ENCODE measurements around the gene HSPA12B.
A peak's percentile ranks its signal among the peaks of the same experiment; 100 is the strongest.

The HSPA12B gene

DNA sequence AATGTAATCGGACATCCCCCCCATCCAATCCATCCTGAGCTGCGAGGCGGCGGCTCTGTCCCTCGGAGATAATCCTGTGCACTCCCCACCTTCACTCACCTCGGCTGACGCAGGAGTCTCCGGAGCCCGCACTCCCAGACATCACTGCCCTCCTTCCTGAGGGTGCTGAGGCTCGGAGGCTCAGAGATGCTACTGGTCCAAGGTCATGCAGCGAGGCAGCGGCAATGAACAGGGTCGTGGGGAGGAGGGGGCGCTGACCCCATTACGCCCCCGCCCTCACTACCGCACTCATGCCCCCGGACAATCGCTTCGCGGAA lies 34.6 kb downstream of the HSPA12B start:
- no peak for DNase-seq (ENCODE audit: low read depth)

DNA sequence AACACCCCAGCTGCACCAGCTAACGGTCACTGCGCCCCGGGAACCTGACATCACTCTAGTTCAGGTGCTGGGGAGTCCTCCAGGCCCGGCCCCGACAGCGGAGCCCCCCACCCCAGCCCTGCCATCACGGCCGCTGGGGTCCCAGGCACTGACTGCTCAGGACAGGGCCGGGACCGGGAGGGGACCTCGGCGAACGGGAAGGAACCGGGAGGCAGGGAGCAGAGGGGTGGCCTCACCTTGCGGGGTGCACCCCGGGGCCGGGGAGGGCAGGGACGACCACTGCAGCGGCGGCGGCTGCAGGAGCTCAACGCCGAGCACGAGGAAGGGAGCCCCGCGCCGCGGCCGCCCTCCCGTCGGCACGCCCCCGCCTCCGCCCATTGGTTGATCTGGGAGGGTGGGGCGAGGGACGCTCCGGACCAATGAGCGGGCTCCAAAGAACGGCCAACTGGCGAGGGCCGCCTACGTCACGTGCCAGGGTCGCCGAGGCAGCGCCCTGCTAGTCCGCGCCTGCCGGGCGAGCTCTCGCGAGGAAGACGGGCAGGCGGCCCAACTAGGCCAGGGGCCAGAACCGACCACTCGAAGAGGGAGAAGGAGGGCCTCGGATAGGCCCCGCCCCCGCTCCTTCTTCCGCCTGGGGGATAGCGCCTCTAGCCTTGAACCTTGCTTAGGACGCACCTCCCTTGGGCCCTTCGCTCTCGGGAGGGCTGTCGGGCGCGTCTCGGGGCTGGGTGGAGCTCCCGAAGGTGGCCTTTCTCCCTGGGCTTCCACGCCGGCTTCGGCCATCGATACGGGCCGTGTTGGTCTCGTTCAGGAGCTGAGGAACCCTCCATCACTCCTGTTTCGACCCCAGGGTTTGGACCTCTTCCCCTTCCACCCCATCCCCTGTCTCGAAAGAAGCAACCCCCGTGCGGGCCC lies 35.2 kb downstream of the HSPA12B start, which contains the start of gene ADISSP:
Gene ADISSP, minus strand, starts transcription at position 327 of the 915 bp plus-strand sequence. CDS start 7,653 bp downstream, outside the sequence.
- peak; percentile 93 for DNase-seq (ENCODE audit: low read depth)

DNA sequence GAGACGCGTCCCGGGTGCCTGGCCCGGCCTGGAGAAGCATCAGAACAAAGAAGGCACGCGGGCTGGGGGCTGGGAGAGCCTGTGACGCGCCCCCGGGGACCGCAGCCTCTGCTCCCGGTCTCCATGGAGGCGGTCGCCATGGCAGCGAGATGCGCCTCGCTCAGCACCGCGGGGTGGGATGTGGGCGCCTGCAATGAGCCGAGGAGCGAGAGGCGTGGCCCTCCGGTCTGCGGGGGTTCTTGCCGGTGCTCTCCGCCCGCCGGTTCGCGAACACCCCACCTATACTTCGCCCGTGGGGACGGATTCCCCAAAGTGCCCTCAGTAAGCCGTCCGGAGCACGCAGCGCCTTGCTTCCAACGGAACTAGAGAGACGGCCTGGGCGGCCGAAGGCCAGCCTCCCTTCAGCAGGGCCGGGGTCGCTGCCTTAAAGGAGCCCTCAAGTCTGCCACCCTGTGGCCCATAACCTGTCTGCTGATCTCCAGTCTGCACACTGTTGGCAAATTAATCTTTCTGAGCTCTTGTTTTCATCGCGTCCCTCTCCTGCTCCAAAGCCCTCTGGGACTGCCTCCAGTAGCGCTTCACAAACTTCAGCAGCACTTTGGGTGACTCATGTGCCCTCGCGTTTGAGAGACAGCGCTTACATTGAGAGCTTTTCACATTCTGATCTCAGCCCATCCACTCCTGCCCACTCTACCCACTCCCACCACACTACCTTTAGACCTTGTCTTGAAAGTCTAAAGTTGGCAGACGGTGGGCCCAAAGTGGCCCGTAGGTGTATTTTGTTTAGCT lies 36.1 kb downstream of the HSPA12B start:
- peak; percentile 74 for DNase-seq (ENCODE audit: low read depth)

DNA sequence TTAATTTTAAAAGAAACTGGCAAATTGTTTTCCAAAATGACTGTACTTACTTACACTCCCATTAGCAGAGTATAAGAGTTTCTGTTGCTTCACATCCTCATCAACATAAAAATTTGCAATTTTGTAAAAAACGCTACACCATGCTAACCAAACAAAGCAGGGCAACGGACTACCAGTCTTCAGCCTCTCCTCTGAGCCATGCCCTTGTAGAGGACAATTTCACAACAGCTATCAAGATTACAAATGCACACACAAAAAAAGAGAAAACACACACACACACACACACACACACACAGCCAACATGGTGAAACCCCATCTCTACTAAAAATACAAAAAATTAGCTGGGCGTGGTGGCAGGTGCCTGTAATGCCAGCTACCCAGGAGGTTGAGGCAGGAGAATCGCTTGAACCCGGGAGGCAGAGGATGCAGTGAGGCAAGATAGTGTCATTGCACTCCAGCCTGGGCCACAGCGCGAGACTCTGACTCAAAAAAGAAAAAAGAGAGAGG lies 39.1 kb downstream of the HSPA12B start:
- no peak for DNase-seq (ENCODE audit: low read depth)

DNA sequence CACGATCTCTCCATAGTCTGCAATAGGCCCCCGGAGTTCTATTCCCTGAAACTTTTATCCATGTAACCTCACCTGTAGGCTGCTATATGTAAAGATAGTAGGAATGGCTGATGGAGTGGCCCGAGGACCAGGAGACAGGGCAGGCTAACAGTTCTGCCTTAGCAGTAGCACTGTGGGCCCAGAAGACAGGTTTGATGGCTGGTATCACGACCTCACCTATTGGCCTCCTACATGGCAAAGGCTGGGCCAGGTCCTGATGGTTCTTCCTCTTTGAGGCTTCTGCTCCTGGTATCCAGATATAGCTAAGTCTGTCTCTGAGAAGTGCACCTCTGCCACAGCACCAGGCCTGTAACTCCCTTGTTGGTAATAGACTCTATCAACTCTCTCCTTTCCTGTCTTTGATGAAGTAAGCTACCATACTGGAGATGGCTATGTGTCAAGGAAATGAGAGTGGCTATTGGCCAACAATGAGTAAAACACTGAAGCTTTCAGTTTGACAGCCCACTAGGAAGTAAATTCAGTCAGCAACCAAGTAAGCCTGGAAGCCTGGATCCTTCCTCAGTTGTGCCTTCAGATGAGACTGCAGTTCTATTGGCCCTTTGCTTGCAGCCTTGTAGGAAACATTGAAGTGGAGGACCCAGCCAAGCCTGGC lies 43.1 kb downstream of the HSPA12B start:
- no peak for DNase-seq (ENCODE audit: low read depth)

DNA sequence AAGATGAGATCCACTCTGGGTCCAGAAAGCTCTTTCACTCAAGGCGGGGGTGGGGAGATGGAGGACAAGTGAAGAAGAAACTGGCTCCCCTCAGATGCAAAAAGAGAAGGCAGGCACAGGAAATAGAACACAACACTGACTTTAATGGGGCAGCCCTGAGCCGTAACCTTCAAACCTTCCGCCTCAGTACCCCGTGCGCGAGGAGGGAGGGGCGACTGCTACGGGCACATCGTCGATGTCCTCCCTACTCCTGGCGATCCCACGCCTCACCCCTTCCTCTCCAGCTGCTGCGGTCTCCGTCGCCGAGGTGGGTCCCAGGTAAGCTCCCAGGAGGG lies 44.9 kb downstream of the HSPA12B start:
- no peak for DNase-seq (ENCODE audit: low read depth)

DNA sequence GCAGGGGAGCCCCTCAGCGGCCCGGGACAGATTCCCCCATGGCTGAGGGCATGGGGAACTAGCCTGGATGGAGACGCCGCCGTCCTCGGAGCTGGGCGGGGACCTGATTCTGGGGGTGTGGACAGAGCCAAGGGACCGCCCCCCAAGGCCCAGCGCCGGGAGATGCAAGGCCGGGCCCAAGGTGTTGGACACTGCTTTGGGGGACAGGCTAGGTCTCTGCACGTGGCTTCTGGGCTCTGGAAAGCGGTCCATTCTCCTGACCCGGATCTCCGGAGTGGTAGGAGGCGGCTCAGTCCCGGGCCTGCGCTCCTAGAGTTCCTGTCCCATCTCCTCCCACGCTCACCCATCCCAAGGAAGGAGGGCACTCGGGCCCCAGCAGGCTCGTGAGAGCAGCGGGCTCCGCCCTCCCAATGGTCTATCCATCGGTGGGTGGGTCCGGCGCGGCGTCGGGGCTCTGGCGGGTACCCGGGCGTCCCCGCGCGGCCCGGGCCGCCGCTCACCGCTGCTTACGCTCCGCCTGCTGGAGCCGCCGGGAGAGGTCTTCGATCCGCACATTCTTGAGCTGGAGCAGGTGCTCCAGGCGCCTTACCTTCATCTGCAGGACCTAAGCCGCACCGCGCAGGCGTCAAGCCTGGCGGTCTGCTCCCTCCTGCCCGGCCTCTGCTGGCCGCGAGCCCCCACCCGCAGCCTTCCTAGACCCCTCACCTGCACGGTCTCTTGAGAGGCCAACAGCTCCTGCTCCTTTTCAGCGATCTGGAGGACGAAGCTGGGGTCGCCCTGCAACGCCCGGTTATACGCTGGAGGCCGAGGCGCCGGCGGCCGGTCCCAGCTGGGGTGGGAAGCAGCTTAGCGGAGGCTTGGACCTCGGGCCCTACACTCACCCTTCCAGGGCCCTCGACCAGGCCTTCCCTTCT lies 45.5 kb downstream of the HSPA12B start:
- DNase-seq (ENCODE audit: low read depth) = no peak

DNA sequence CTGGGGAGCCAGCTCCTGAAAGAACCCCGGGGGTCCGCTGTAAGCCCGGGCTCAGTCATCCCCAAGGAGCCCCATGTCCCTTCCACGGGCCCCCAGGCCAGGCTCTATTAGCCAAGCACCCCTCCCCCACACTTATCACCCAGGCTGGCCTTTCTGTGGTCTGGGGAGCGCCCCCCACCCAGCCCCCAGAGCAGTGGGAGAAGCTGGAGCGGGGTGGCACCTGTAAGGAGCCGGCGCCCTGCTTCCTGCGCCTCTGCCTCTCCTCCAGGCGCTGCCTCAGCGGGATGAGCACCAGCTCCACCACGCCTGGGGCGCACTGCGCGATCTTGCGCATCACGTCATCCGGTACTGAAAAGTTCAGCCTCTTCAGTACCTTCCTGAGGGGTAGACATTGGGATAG lies 46.5 kb downstream of the HSPA12B start:
- no peak for DNase-seq (ENCODE audit: low read depth)

DNA sequence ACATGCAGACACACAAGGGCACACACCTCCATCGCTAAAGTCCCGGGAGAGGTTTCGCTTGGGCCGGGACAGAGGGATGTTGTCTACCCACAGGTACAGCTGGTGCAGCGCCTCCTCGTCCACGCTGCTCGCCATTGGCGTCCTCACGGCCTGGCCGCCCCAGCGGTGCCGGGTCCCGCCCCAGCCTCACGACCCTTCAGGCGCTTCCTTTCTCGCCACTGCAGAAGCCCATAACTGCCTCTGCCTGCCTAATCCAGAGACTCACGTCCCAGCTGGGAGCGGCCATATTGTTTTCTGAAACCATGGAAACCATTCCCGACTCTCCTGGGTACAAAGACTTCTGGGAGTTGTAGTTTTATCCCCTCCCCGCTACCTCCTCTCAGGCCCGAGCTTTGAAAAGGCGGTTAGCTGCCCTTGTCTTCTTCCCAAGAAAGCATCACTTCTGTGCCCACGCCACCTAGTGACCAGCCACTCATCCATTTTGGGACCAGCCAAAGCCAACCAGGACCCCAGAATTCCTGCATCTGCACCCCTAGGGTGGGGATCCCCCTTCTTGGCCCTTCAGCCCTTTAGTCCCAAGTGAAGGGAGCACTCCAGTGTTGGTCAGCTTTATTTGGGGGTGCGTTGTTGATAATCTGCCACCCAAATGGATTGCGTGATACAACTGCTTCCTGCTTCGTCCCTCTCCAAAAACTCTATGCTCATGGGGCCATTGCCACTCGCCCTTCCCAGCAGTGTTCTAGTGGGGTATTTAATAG lies 48.8 kb downstream of the HSPA12B start, which contains the start of gene SPEF1:
Gene SPEF1, minus strand, starts transcription at position 296 of the 758 bp plus-strand sequence. Its CDS starts 161 bp downstream, at position 135.
- DNase-seq (ENCODE audit: low read depth) = no peak

DNA sequence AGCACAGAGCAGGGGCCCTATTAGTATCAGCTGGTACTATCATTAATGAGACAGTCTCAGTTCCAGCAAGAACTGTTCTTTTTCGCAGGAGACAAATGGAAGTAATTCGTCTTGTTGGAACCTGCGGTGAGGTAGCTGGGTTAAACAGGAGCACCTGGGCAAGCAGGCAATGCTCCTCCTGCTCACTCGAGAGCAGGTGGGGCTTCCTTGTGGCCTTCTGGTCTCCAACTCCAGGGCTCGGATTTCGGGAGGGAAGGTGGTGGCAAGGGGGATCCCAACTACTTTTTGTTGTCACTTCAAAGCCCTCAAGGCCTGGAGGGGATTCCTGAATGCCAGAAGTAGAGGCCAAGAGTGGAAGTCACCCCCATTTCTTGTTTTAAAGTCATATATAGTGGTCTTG lies 50.1 kb downstream of the HSPA12B start:
- DNase-seq (ENCODE audit: low read depth) = no peak

DNA sequence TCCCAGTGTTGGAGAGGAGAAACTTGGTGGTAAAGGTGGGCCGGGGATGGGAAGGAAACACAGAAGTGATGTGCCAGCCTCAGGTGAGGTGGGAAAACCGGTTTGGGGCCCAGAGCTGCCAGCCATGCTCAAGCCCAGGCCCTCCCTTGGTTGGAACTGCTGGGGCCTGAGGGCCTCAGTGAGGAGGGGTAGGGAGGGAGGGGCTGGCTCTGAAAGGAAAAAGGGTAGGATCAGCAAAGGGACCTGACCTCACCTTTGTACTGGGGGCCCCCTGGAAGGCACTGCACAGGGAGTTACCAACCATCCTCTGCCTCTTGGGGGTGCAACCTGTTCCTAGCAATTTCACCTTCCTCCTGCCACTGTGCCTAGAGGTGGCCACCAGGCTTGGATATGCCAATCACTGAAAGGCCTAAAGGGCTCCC lies 50.6 kb downstream of the HSPA12B start:
- no peak for DNase-seq (ENCODE audit: low read depth)

DNA sequence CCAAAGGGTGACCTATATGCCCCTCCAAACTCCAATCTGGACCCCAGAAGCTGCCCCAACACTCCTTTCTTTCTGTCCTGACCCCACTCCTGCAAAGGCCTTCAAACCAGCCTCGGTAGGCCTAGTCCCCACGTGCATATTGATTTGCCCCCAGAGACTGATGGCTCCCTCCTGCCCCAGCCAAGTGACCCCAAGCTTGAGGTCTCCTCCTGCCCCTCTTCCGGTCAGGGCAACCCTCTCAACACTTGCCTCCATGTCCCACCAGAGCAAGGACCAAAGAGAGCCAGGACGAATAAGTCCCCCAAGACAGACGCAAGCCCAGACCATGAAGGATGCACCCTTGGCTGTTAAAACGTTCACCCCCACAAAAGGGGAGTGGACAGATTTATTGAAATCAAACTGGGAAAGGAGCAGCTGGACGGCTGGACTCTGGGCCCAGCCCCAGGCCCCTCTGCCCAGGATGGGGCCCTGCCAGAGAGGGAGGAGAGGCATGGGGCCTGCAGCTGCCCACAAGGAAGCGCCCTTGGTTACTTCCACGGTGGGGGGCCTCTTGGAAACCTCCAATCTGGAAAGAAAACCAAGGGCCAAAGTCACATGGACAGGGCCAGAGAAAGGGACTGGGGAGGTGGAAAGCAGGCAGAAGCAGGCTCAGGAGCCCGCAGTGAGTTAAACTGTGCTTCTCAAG lies 51.2 kb downstream of the HSPA12B start:
- no peak for DNase-seq (ENCODE audit: low read depth)

DNA sequence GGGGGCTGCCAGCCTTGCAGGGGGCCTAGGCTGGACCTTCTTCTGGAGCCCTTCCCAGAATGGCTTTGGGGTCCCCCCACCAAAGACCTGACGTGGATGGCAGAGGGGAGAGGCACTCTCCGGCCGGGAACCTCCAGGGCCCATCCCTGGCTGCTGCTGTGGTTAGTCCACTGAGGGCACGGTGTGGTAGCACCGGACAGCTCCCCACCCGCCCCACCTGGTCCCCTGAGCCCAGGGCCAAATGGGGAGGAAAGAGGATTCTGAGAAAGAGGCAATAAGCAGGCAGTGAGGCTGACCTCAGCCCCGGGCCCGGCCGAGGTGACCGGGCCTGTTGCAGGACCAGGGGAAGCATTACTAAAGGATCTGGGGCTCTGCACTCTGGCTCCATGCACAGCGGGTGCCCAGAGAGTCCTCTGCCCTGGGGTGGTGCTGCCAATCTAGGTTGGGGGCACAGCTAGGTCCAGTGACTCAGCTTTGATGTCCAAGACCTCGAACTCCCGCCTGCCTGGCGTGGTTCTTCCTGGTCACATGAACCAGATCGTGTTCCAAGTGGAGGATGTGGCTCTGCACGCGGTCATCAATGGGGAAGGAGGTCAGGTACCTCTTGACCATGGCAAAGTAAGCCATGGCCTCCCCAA lies 51.9 kb downstream of the HSPA12B start:
- no peak for DNase-seq (ENCODE audit: low read depth)

DNA sequence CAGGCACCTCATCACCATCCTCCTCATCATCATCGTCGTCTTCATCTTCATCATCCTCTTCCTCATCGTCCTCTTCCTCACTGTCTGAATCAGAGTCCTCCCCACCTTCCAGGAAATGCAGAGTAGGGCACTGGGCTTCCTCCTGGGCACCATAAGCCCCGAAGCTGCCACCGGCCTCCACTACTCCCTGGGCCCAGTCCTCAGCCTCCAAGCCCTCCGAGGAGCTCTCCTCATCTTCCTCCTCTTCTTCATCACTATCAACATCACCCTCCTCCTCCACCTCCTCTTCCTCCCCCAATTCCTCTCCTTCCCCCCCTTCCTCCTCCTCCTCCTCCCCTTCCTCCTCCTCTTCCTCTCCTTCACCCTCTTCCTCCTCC lies 52.4 kb downstream of the HSPA12B start:
- no peak for DNase-seq (ENCODE audit: low read depth)

DNA sequence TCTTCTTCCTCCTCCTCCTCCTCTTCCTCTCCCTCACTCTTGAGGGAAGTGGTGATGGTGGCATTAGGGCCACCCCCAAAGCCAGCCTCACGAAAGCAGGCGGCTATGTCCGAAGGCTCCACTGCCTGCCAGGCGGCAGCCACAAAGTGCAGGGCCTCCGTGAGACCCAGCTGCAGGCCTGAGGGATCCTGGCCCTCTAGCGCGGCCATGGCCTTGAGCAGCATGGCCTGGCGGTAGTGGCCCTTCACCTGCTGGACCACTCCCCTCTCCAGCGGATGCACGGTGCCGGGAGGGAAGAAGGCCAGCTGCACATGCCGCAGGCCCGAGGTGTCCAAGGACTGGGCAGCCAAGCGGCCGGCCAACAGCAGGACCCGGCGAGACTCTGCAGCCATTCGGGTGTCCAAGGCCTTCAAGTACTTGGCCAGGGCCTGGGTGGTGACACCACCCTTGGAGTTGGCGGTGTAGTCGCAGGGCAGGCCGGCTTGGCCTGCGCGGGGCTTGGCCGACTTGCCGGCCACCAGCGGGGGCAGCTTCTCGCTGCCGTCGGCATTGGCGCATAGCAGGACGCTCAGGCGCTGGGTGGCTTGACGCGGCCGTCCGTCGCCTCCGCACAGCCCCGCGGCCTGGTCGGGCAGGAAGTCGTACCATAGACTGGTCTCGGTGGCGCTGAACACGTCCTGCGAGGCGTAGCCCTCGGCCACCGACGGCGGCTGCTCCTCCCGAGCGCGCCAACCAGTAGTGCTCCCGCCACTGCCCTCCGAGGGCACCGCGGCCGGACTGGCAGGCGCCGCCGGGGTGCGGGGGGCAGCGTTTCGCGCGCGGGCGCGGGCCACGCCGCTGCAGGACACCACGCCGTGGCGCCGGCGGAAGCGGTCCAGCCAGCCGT lies 53.0 kb downstream of the HSPA12B start:
- DNase-seq (ENCODE audit: low read depth) = no peak

DNA sequence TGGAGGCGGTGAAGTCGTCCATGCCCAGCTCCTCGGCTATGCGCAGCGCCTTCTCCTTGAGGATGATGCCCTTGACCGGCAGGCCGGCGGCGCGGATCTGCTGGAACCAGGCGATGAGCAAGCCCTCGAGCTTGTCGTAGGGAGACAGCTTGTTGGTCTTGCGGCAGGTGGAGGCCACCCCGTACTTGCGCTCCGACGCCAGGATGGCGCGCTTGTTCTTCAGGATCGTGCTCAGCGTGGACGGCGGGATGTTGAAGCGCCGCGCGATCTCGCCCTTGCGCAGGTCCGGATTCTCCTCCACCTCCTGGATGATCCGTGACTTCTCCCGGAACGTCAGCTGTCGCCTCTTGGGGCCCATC lies 53.6 kb downstream of the HSPA12B start:
- DNase-seq (ENCODE audit: low read depth) = no peak

DNA sequence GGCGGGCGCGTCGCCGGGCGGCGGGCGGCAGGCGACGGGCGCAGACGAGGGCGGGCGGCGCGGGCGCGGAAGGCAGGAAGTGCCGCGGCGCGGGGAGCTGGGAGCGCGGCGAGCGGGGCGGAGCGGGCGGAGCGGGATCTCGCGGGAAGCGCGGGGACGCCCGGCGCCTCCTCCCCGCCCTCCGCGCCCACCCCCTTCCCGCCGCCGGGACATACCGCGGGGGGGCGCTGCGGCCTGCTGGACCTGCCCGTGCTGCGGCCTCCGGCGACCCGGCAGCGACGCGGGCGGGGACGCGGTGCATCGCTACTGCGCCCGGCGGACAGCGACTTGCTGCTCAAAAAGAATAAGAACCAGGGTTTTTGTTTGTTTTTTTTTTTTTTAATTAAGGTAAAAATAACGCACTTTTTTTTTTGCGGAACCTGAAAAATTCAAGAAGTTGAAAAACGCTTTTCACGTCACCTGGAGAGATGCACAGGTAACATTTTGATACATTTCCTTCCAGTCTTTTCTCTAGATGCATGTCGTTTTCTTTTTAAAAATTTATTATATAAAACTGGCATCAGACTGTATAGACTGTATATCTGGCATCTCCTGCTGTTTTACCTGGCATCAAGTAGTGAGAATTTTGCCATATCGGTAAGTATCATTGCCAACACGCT lies 54.3 kb downstream of the HSPA12B start, which contains the start of gene CENPB:
Gene CENPB, minus strand, starts transcription at position 76 of the 659 bp plus-strand sequence. CDS start 257 bp downstream, outside the sequence.
- peak; percentile 90 for DNase-seq (ENCODE audit: low read depth)
